ENCODE data around the gene C16orf96. TPM values are rescaled to one million over a fixed set of nuclear protein-coding genes. Genes with fewer than 3 reads are reported as not detected.

C16orf96 gene
- total RNA-seq, 2 donors from 2014 or later = not detected

DNA sequence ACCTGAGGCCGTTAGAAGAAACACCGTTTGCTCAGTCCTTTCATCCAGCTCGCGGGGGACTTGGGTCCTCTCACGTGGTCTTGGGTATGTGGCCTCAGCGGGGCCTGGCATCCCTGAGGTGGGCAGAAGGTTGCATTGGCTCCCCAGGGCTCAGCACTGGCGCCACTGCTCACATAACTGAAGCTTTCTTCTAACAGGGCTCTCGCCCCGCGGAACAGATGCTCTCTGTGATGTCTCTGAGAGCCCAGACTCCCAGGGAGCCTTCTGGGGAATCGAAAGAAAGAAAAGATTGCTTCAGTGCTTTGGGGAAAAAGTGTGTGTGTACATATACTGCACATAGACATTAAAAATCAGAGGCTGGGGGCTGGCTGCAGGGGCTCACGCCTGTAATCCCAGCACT lies 78.6 kb downstream of the C16orf96 start:
- no peak overlapping the region for H3K27ac Mint-ChIP-seq
- H3K4me3 Mint-ChIP-seq = no peak overlapping the region
- DNase-seq (ENCODE audit: low spot score) = no peak
- H3K27me3 Mint-ChIP-seq = no peaks in the 10 kb centered on the region
- H3K9me3 Mint-ChIP-seq = no peaks in the 10 kb centered on the region
- peaks cover 1 to 14% of the 10 kb centered on the region in 2 donors for H3K4me1 Mint-ChIP-seq (ENCODE audit: low read depth in 2 of 2)
- H3K36me3 Mint-ChIP-seq = no peaks in the 10 kb centered on the region
- no peak for ATAC-seq

DNA sequence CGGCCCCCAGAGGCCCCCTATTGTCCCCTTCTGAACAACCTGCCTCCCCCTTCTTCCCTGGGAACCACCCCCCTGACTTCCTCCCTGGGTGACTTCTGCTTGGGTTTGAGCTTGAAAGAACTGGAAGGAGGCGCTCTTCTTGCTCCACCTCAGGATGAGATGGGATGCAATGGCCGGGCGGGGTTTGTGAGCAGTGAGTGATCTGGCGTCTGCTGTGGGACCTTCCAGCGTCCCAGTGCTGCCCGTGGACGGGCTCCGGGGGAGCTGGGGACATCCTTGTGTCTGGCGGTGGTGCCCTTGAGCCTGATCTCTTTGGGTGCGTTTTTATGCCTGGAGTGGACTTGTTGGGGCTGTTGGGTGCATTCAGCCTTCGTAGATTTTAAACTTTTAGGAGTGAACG lies 80.1 kb downstream of the C16orf96 start:
- Mint-ChIP-seq H3K4me1 (ENCODE audit: low read depth in 2 of 2) (peaks cover 11 to 24% of the 10 kb centered on the region in 2 donors), H3K27ac (no peak overlapping the region), H3K36me3 (no peaks in the 10 kb centered on the region), H3K27me3 (no peaks in the 10 kb centered on the region), H3K4me3 (no peak overlapping the region), H3K9me3 (no peaks in the 10 kb centered on the region)
- ATAC-seq (no peak), DNase-seq (ENCODE audit: low spot score) (no peak)

DNA sequence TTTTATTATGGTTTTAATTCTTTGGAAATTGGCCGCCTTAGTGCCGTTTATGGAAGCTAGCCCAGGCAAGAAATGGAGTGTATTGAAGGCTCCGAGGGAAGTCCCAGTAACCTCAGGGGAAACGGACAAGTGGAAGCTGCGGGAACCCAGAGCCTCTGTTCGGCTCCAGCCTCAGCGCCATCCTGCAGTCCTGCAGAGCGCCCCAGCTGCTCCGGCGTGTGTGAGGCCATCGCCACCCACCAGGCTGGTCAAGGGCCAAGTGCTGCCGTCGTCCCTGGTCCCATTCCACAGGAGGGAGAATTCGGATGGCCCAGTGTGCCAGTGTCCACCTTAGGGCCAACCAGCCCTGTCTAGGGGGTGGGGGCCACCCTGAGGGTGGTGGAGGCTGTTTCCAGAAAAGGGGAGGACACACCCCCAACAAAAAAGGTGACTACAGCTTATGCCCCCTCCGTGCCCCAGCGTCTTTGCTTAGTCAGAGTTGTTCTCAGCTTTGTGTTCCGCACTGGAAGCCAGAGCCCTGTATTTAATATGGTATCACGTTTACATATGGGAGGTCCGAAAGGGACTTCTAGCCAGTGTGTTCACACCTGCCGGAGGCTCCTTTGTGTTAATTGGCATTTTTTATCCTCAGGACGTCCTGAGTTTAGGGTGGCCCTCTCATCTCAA lies 81.5 kb downstream of the C16orf96 start:
- Mint-ChIP-seq H3K9me3 (no peaks in the 10 kb centered on the region), H3K27ac (no peak overlapping the region), H3K36me3 (no peaks in the 10 kb centered on the region), H3K27me3 (no peaks in the 10 kb centered on the region), H3K4me1 (ENCODE audit: low read depth in 2 of 2) (peaks cover 11 to 25% of the 10 kb centered on the region in 2 donors), H3K4me3 (no peak overlapping the region)
- DNase-seq (ENCODE audit: low spot score) (no peak), ATAC-seq (no peak)

DNA sequence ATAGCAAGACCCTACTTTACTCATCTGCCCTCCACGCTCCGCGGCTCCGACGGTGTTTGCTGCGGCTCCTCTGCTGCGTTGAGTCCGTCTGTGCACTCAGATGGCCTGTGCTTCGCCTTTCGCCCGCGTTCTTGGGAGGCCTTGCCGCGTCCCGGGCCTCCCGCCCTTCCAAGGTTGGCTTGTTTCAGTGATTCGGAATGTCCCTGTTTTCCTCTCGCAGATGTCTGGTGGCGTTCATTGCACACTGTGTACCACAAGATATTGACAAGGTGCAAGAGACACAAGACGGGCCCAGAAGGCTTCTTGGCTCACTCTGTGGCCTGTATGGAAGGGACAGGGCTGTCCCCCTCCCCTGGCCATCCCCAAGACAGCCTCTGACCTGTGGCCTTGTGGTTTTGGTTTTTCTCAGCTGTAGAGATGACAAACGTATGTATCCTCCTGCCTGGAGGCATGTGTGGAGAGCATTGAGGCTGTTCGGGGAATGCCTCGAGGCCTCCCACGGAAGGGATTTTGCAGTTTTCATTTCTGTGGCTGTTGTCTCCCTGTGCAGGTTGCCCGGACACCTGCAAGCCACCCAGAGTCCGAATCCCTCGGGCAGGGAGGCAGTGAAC lies 83.9 kb downstream of the C16orf96 start:
- Mint-ChIP-seq H3K36me3 (no peaks in the 10 kb centered on the region), H3K27me3 (no peaks in the 10 kb centered on the region), H3K4me3 (no peak overlapping the region), H3K4me1 (ENCODE audit: low read depth in 2 of 2) (peaks cover 11 to 22% of the 10 kb centered on the region in 2 donors), H3K27ac (peak overlapping the region in 1 of 2 donors; percentile 47), H3K9me3 (no peaks in the 10 kb centered on the region)
- ATAC-seq (peak; percentile 10 to 73), DNase-seq (ENCODE audit: low spot score) (no peak)

DNA sequence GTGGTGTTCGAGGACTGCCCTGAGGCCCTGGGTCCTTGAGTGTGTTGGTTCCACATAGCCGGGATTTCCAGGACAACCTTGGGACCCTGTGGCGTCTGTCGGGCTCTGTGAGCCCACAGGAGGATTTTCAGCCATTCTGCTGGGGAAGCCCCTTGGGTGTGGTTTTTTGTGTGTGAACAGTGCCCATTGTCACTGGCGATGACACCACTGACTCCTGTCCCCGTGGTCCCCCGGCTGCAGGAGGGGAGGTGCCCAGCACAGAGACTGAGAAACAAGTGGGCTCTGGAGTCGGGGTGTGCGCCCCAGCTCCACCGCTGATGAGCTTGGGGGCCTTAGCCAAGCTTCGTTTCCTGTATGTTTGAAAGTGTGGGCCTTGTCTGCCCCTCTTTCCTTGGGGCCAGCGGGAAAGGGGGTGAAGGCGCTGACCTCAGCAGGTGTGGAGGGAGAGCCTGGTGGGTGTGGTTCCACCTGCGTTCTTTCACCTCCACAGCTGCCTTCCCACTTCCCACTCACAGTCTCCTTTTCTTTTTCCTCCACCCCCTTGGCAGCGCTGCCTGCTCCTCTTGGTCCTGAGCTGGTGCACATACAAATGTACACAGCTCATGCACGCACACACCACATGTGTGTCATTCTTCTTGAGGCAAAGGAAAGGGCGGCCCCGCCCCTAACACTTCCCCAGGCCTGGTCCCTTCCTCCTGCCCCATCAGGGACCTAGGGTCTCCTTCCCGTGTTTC lies 84.6 kb downstream of the C16orf96 start:
- ATAC-seq = peak; percentile 65 to 80
- H3K36me3 Mint-ChIP-seq = no peaks in the 10 kb centered on the region
- H3K4me1 Mint-ChIP-seq (ENCODE audit: low read depth in 2 of 2) = peaks cover 11 to 28% of the 10 kb centered on the region in 2 donors
- H3K9me3 Mint-ChIP-seq = no peaks in the 10 kb centered on the region
- H3K27me3 Mint-ChIP-seq = no peaks in the 10 kb centered on the region
- peak overlapping the region in 1 of 2 donors; percentile 62 for H3K27ac Mint-ChIP-seq
- H3K4me3 Mint-ChIP-seq = no peak overlapping the region
- no peak for DNase-seq (ENCODE audit: low spot score)

DNA sequence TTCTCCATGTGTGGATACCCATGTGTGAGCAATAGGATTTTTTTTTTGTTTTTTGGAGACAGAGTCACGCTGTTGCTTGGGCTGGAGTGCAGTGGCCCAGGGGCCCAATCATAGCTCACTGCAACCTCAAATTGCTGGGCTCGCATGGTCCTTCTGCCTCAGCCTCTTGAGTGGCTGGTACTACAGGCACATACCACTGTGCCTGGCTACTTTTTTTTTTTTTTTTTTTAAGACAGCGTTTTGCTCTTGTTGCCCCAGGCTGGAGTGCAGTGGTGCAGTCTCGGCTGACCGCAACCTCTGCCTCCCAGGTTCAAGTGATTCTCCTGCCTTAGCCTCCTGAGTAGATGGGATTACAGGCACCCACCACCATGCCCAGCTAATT lies 85.2 kb downstream of the C16orf96 start:
- Mint-ChIP-seq H3K27me3 (no peaks in the 10 kb centered on the region), H3K9me3 (no peaks in the 10 kb centered on the region), H3K4me1 (ENCODE audit: low read depth in 2 of 2) (peaks cover 11 to 27% of the 10 kb centered on the region in 2 donors), H3K4me3 (no peak overlapping the region), H3K27ac (peak overlapping the region in 1 of 2 donors; percentile 62), H3K36me3 (no peaks in the 10 kb centered on the region)
- DNase-seq (ENCODE audit: low spot score) (no peak), ATAC-seq (no peak)

DNA sequence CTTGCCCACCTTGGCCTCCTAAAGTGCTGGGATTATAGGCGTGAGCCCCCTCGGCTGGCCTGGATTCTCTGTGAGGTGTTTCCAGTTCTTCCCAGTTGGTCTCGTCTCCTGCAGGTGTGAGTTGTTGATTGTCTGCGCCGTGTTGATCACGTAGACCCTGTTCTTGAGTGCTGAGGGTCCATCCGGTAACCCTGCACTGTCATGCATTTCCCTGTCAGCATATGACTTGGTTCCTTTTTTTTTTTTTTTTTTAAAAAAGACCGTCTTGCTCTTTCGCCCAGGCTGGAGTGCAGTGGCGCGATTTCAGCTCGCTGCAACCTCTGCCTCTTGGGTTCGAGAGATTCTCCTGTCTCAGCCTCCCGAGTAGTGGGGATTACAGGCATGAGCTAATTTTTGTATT lies 85.8 kb downstream of the C16orf96 start:
- Mint-ChIP-seq H3K27me3 (no peaks in the 10 kb centered on the region), H3K27ac (no peak overlapping the region)
- ATAC-seq = no peak

DNA sequence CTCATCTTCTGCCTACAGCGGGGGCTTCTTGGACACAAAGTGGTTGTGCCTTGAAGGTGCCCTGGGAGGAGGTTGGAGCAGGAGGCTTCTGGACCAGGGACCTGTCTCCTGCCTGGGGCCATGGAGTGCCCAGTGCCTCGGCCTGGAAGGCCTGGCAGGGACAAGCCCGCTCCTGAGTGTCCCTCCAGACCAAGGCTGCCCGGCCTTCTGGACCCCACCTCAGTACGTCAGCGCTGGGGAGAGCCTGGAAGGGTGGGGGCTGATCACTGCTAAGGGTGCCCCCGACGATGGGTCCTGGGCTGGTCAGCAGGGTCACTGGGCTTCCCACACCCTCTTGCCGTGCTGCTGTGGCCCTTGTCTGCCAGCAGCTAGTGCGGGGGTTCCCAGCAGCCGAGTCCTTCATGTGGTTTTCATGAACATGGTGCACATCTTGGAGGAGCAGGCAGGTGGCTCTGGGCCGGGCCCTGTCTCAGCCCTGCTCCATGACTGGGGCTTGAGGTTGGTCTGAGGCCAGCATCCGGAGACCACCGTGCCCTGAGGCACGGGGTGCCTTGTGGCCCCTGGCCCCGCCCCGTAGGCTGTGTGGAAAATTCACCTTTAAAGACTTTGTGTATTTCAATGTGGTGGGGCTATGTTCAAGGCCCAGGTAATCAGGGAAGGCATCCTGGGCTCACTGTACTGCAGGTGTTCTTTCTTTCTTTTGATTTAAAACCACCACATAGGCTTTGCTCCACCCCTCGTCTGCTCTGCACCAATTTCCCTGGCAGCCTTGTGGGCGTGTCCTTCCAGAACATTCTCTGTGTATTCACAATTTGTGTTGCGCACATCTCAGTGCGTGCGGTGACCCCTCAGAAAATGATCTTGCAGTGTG lies 90.9 kb downstream of the C16orf96 start:
- Mint-ChIP-seq H3K9me3 (no peaks in the 10 kb centered on the region), H3K36me3 (no peaks in the 10 kb centered on the region), H3K4me1 (ENCODE audit: low read depth in 2 of 2) (peaks cover 13 to 18% of the 10 kb centered on the region in 2 donors), H3K27me3 (no peaks in the 10 kb centered on the region), H3K4me3 (no peak overlapping the region), H3K27ac (no peak overlapping the region)
- no peak for DNase-seq (ENCODE audit: low spot score)
- peak in 1 of 2 donors; percentile 44 for ATAC-seq

More for the DNA sequence above, 85.8 kb downstream of the C16orf96 start:
- Mint-ChIP-seq H3K4me3 (no peak overlapping the region), H3K4me1 (ENCODE audit: low read depth in 2 of 2) (peaks cover 11 to 26% of the 10 kb centered on the region in 2 donors), H3K9me3 (no peaks in the 10 kb centered on the region), H3K36me3 (no peaks in the 10 kb centered on the region)
- DNase-seq (ENCODE audit: low spot score) = no peak

DNA sequence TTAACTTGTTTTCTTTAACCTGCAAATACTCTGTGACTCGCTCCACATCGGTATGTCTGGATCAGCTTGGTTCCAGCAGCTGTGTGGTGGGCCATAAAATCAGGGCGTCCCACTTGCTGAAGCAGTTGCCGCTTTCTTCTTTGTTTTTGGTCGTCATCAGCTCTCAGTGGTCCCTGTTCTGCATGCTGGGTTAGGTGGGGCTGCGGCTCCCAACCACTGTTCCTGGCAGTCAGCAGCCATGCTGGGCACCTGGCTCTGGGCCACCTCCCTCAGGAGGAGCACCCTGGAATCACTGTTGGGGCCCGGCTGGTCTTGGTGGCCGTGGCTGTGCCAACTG lies 91.5 kb downstream of the C16orf96 start:
- Mint-ChIP-seq H3K4me3 (no peak overlapping the region), H3K27ac (no peak overlapping the region), H3K9me3 (no peaks in the 10 kb centered on the region), H3K27me3 (no peaks in the 10 kb centered on the region), H3K36me3 (no peaks in the 10 kb centered on the region), H3K4me1 (ENCODE audit: low read depth in 2 of 2) (peaks cover 13 to 18% of the 10 kb centered on the region in 2 donors)
- DNase-seq (ENCODE audit: low spot score) = no peak
- peak in 1 of 2 donors; percentile 18 for ATAC-seq

DNA sequence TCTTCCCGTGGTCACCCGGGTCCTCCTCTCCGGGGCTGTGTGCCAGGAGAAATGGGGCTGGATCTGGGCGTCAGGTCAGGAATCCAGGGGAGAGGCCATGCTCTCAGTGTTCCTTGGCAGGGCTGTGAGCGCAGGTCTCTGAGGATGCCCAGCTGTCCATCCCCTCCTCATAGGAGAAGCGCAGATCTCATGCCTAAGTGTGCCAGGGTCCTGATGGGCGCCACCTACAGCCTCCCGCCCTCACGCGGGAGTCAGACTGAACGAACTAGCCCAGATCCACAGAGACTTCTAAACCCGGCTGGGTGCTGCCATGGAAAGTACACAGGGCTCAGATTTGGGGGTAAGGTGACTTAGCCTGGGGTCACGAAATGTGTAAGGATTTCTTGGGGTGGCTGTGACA lies 92.8 kb downstream of the C16orf96 start:
- Mint-ChIP-seq H3K27me3 (no peaks in the 10 kb centered on the region), H3K9me3 (no peaks in the 10 kb centered on the region), H3K27ac (peak overlapping the region; percentile 56 to 67), H3K4me3 (no peak overlapping the region), H3K36me3 (no peaks in the 10 kb centered on the region), H3K4me1 (ENCODE audit: low read depth in 2 of 2) (peaks cover 13 to 18% of the 10 kb centered on the region in 2 donors)
- ATAC-seq (no peak), DNase-seq (ENCODE audit: low spot score) (no peak)

DNA sequence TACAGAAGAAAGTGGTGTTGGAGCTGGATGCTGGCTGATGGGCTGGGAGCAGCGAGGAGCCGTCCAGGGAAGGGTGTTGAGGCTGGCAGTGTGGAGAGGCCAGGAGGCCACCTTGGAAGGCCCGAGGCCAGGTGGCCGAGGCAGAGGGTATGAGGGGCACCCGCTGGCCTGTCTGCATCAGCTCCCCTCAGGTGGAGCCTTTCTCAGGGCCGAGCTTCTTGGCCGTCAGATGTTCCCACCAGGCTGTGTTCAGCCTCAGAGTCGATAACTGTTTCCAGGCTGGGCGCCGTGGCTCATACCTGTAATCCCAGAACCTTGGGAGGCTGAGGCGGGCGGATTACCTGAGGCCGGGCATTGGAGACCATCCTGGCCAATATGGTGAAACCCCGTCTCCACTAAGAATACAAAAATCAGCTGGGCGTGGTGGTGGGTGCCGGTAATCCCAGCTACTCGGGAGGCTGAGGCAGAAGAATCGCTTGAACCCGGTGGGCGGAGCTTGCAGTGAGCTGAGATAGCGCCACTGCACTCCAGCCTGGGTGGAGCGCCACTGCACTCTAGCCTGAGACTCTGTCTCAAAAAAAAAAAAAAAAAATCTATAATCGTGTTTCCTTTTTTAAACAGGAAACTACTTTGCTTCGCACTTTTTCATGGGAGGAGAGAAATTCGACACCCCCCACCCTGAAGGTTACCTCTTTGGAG lies 93.8 kb downstream of the C16orf96 start:
- no peak for DNase-seq (ENCODE audit: low spot score)
- Mint-ChIP-seq H3K9me3 (no peaks in the 10 kb centered on the region), H3K27ac (peak overlapping the region; percentile 67 to 69), H3K4me3 (no peak overlapping the region), H3K4me1 (ENCODE audit: low read depth in 2 of 2) (peaks cover 13 to 18% of the 10 kb centered on the region in 2 donors), H3K27me3 (no peaks in the 10 kb centered on the region), H3K36me3 (no peaks in the 10 kb centered on the region)
- no peak for ATAC-seq
